AG10803 (cell line): ENCODE results near the gene FGFR3.
A peak's percentile ranks its signal among the peaks of the same experiment; 100 is the strongest.

Experiments used
- DNase-seq: peaks from one replicate; pipeline ENCODE4 v3.0.0; 2010; ENCODE audit warnings: low read depth
- H3K4me3 ChIP-seq: 2 replicates; pipeline ENCODE4 v1.5.1; 2011; ENCODE audit warnings: mild to moderate bottlenecking, low read length, control low read depth
- TF ChIP-seq, protein P1 (sequence below): conservative IDR thresholded peaks from 2 replicates; pipeline ENCODE4 v1.5.1; 2011; ENCODE audit warnings: mild to moderate bottlenecking, low read length, control low read depth, inconsistent platforms

Gene FGFR3

DNA sequence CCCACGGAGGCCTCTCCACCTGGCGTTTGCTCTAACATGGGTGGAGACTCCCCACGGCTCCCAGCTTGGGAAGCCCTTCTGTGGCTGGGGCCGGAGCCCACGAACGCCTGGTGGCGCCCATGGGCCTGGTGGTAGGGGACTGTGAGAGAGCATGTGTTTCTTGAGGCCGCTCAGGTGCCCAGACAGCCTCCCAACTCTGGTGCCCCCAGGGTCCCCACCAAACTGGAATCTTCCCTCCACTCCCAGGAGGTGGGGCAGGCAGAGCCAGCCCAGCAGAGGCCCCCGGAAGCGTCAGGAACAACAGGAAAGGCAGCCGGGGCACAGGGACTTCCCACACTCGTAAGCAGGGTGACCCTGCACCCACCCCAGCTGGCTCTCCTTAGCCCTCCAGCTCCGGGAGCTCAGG, 33.3 kb upstream of the FGFR3 start:
- no peak for DNase-seq
- no peak overlapping the region for H3K4me3 ChIP-seq
- TF ChIP-seq, protein P1, sequence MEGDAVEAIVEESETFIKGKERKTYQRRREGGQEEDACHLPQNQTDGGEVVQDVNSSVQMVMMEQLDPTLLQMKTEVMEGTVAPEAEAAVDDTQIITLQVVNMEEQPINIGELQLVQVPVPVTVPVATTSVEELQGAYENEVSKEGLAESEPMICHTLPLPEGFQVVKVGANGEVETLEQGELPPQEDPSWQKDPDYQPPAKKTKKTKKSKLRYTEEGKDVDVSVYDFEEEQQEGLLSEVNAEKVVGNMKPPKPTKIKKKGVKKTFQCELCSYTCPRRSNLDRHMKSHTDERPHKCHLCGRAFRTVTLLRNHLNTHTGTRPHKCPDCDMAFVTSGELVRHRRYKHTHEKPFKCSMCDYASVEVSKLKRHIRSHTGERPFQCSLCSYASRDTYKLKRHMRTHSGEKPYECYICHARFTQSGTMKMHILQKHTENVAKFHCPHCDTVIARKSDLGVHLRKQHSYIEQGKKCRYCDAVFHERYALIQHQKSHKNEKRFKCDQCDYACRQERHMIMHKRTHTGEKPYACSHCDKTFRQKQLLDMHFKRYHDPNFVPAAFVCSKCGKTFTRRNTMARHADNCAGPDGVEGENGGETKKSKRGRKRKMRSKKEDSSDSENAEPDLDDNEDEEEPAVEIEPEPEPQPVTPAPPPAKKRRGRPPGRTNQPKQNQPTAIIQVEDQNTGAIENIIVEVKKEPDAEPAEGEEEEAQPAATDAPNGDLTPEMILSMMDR, result no peak

DNA sequence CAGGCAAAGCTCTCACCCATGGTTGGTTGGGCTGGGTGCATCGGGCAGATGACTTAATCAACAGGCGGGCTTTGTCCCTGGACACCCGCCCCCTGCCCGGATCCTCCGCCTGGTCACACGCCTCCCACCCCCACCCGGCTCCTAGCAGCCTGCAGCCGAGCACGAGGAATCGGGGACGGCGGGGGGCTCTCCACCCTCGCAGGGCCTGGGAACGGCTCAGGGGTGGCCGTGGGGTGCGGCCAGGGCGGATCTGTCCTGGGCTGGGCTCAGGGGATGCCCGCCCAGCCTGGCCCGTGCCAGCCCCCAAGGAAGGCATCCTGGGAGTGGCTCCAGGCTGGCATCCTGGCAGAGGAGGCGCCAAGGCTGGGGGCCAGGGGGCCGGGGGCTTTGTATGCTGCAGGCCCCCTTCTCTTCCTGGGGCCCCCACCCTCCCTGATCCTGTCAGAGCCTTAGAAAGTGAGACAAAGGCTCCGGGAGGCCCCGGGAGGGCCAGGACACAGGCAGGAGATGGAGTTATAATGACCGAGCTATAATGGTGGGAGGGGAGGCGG, 32.5 kb upstream of the FGFR3 start:
- DNase-seq, result no peak
- H3K4me3 ChIP-seq, result no peak overlapping the region
- TF ChIP-seq, protein P1, result no peak

DNA sequence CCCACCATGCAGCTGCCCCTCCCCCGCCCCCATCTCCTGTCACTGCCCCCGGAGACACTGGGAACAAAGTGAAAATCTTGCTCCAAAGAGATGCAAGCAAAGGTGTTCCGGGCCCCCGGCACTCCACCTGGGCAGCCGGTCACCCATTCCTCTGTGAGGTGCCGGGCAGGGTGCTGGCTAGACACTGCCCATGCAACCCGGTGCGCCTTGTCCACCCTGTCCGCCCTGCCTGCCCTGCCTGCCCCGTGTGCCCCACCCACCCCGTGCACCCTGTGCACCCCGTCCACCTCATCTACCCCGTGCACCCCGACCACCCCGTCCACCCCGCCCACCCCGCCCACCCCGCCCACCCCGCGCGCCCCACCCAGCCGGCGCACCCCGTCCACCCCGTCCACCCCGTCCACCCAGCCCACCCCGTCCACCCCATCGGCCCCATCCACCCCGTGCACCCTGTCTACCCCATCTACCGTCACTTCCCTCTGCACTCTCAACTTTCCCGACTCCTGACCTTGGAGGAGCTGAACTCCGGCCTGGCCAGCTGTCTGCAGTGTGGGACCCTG, 31.9 kb upstream of the FGFR3 start:
- TF ChIP-seq, protein P1, result no peak
- DNase-seq, result no peak
- H3K4me3 ChIP-seq, result no peak overlapping the region

DNA sequence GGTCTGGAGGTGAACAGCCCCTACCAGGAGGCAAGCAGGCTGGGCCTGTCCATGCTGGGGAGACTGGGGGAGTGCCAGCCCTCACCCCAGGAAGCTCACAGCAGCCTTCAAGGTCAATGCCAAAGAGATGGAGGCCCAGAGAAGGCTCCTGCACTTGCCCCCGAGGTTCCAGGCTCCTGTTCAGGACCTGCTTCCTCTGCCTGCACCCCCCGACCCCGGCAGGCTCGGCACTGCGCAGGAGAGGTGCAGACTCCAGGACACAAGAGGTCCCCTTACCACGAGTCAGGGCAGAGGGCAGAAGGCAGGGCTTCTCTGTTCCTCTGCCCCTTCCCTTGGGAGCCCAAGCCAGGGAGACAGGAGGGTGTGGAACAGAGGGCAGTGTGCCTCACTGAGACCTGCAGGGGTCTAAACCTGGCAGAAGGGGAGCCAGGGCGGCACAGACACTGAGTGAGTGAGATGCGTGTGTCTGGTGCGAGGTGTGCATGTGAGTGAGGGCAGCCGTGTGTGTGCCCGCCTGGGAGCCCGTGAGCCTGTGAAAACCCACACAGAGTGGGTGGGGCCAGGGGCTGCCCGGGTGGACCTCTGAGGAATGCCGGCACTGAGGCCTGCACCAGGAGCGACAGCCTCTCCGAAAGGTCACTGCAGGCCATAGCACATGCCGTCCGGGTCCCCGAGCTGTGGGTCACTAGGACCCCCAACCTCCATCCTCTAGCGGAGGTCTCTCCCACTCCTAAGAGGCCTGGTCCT, 30.7 kb upstream of the FGFR3 start:
- no peak for DNase-seq
- no peak overlapping the region for H3K4me3 ChIP-seq
- TF ChIP-seq, protein P1, result no peak

DNA sequence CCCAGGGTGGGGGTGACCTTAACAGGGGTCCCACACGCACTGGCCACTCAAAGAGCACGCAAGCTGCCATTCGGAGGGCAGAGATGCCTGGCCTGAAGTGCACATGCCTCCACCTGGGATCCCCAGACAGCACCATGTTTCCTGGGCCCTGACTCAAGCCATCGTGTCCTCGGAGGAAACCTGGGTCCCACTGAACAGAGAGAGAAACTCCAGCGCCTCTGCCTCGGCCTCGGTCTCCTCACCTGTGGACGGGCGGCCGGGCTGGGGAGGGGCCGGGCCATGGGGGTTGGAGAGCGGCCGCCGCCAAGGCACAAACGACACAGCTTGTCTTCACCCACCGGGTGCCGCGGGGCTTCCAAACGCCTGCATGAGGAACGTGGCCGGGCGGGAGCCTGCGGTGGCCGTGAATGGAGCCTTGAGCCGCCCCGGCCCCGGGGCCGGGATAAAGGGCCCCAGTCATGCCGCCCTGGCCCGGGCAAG, 30.0 kb upstream of the FGFR3 start:
- TF ChIP-seq, protein P1, result no peak
- H3K4me3 ChIP-seq, result no peak overlapping the region
- no peak for DNase-seq

DNA sequence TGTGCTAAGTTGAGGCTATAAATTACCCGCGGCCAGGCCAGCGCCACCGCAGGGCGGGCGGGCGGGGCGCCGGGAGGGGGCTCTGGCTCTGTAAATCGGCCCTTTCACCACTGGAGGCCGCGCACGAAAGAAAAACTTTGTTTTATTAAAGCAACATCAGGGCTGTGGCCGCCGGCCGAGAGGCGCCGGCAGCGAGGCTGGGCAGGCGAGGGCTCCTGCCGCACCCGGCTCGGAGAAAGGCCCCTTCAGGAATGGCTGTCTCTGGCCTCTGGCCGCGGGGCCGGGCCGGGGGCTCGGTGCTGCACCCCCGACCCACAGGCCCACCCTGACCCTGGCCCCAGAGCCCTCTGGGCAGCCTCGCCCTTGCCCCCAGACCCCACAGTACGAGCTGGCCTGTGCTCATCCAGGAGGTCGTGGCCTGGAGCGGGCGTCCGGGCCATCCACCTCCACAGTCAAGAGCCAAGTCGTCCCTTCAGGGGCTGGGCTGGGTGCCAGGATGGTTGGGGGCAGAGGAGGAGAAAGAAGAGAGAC, 29.5 kb upstream of the FGFR3 start:
- peak; percentile 48 for DNase-seq
- TF ChIP-seq, protein P1, result peak; percentile 22; the same call in 1 of the 2 replicates
- H3K4me3 ChIP-seq, result peak overlapping the region; percentile 3; the same call in 1 of the 2 replicates
